Suprapubic skin (tissue), 3 donors: Measurements from ENCODE around the gene SF3A2.

Experiments
- CTCF ChIP-seq, 2 donors: fragments of 200-600 bp in 1 of 2; fragments of 450-650 bp in 1 of 2; sonication (generic) in 1 of 2; IDR thresholded peaks; one replicate each; pipeline ENCODE4 v1.5.1; 2016 to 2019; ENCODE audit warnings: antibody characterized with exemption in 2 of 2, mild to moderate bottlenecking in 1 of 2, moderate library complexity in 1 of 2
- POLR2A ChIP-seq, 2 donors: fragments of 450-650 bp; IDR thresholded peaks; one replicate each; pipeline ENCODE4 v1.6.1; 2017; ENCODE audit warnings: antibody characterized with exemption in 2 of 2, mild to moderate bottlenecking in 2 of 2, moderate library complexity in 2 of 2

- TF ChIP-seq CTCF (IDR thresholded peaks at IDR 0.05) (no peak), POLR2A (IDR thresholded peaks at IDR 0.05) (no peak)
Observed at GRCh38 chr19:2234996-2235380, 1.6 kb upstream of the SF3A2 start.
